Bronchial epithelial cell (primary cell): ENCODE data around the gene CPPED1. TPM values are rescaled to one million over a fixed set of nuclear protein-coding genes. Genes with fewer than 3 reads are reported as not detected.

Experiments used
- DNase-seq: peaks from one replicate; pipeline ENCODE4 v3.0.0-alpha.2; 2010; ENCODE audit warnings: low read depth
- FAIRE-seq: peaks from 2 replicates; lab custom pipeline; 2011; peaks lifted over from hg19 to GRCh38; lab: Jason Lieb, UNC
- H3K27me3 ChIP-seq: 2 replicates; pipeline ENCODE4 v1.5.1; 2011; ENCODE audit warnings: low read length; ENCODE audit not compliant: control insufficient read depth, insufficient read depth
- H3K36me3 ChIP-seq: 2 replicates; pipeline ENCODE4 v1.5.1; 2011; ENCODE audit warnings: low read length; ENCODE audit not compliant: control insufficient read depth, insufficient read depth
- H3K4me3 ChIP-seq: 2 replicates; pipeline ENCODE4 v1.5.1; 2011; ENCODE audit warnings: mild to moderate bottlenecking, low read depth, low read length, control low read depth
- CTCF ChIP-seq: IDR thresholded peaks from 2 replicates; pipeline ENCODE4 v1.5.1; 2011; ENCODE audit warnings: mild to moderate bottlenecking, moderate library complexity, low read length, control low read depth, inconsistent platforms; ENCODE audit not compliant: insufficient read depth, severe bottlenecking
- total RNA-seq: library from RNA; depleted of rRNA; stranded (reverse); fragments of >200 nt; gene quantifications from 2 replicates; pipeline ENCODE4 v1.2.1, GENCODE V29; 2014

Gene CPPED1
- total RNA-seq, 1 donor from 2014 or later = 5.8 TPM

DNA sequence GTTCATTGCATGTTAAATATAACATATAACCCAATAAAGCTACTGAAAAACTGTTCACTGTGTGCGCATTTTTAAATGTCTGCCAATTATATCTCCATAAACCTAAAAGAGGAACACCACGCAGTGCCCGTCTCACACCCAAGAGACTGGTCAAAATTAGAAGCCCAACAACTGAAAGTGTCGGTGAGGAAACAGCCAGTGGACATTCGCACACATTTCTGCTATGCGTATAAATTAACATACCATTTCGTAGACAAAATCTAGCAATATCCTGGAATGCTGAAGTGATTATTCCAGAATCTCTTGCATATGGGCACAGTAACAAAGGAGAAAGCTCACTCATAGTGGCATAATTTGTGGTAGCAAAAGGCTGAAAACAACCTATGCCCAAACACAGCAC lies 55.9 kb downstream of the CPPED1 start:
- DNase-seq (no peak), FAIRE-seq (no peak)
- Histone ChIP-seq H3K36me3 (no peaks in the 10 kb centered on the region), H3K4me3 (no peak overlapping the region), H3K27me3 (no peaks in the 10 kb centered on the region)
- no peak for TF ChIP-seq CTCF

- no peak for FAIRE-seq
- H3K4me3 ChIP-seq = no peak overlapping the region
- no peak for TF ChIP-seq CTCF
Measured at GRCh38 chr16:12747261-12747660, 56.4 kb downstream of the CPPED1 start.

DNA sequence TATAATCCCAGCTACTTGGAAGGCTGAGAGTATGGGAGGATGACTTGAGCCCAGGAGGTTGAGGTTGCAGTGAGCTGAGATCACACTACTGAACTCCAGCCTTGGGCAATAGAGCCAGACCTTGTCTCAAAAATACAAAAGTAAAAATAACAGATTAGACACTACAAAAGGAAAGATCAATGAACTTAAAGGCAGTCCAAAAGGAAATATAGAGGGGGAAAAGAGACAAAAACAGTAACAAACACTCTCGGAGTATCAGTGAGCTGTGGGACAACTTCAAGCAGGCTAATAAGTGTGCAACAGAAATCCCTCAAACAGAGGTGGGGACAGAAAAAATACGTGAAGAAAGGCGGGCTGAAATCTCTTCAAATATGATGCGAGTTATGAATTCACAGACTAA lies 58.8 kb downstream of the CPPED1 start:
- DNase-seq = no peak
- Histone ChIP-seq H3K27me3 (no peaks in the 10 kb centered on the region), H3K4me3 (no peak overlapping the region), H3K36me3 (no peaks in the 10 kb centered on the region)
- no peak for FAIRE-seq
- no peak for TF ChIP-seq CTCF

More at GRCh38 chr16:12747261-12747660, 56.4 kb downstream of the CPPED1 start:
- no peaks in the 10 kb centered on the region for H3K27me3 ChIP-seq
- no peak for DNase-seq
- no peaks in the 10 kb centered on the region for H3K36me3 ChIP-seq

GRCh38 chr16:12742741-12743140 lies 60.9 kb downstream of the CPPED1 start:
- Histone ChIP-seq H3K4me3 (no peak overlapping the region), H3K27me3 (no peaks in the 10 kb centered on the region), H3K36me3 (no peaks in the 10 kb centered on the region)
- TF ChIP-seq CTCF = no peak
- DNase-seq (no peak), FAIRE-seq (no peak)

- no peak for DNase-seq
Measured at GRCh38 chr16:12740986-12741610, 62.6 kb downstream of the CPPED1 start.

More at GRCh38 chr16:12740986-12741610, 62.6 kb downstream of the CPPED1 start:
- H3K36me3 ChIP-seq = no peaks in the 10 kb centered on the region
- no peak for TF ChIP-seq CTCF
- H3K4me3 ChIP-seq = no peak overlapping the region
- no peak for FAIRE-seq
- H3K27me3 ChIP-seq = no peaks in the 10 kb centered on the region
